ENCODE results near the gene SNX22.

The SNX22 gene

GRCh38 chr15:64121614-64122013 lies 29.9 kb upstream of the SNX22 start:
- ATAC-seq, result no peak

GRCh38 chr15:64122444-64122843 lies 29.1 kb upstream of the SNX22 start:
- ATAC-seq, result no peak
- no peak for TF ChIP-seq ZFP30 (CRISPR knock-in tag; IDR thresholded peaks at IDR 0.05)
- no peak for TF ChIP-seq CSRNP3 (CRISPR knock-in tag; IDR thresholded peaks at IDR 0.05)
- no peak for TF ChIP-seq PPARA (CRISPR knock-in tag; IDR thresholded peaks at IDR 0.05; ENCODE audit: borderline replicate concordance)
- TF ChIP-seq CREB5 (CRISPR knock-in tag; IDR thresholded peaks at IDR 0.05; ENCODE audit: low read depth), result no peak
- TF ChIP-seq PATZ1 (CRISPR knock-in tag; IDR thresholded peaks at IDR 0.05; ENCODE audit: borderline replicate concordance), result no peak

More at GRCh38 chr15:64121614-64122013, 29.9 kb upstream of the SNX22 start:
- TF ChIP-seq ZNF565 (CRISPR knock-in tag; conservative IDR thresholded peaks at IDR 0.05; ENCODE audit: low read depth) (no peak), ZC3H10 (CRISPR knock-in tag; IDR thresholded peaks at IDR 0.05) (no peak), ZNF70 (CRISPR knock-in tag; IDR thresholded peaks at IDR 0.05) (no peak), SNAI2 (CRISPR knock-in tag; IDR thresholded peaks at IDR 0.05) (no peak), POU6F1 (CRISPR knock-in tag; IDR thresholded peaks at IDR 0.05; ENCODE audit: borderline replicate concordance, low read depth) (no peak), TCF4 (CRISPR knock-in tag; IDR thresholded peaks at IDR 0.05; ENCODE audit: borderline replicate concordance) (no peak), TOX (CRISPR knock-in tag; IDR thresholded peaks at IDR 0.05; ENCODE audit: borderline replicate concordance) (no peak), TSHZ2 (CRISPR knock-in tag; IDR thresholded peaks at IDR 0.05) (no peak), ZFP3 (CRISPR knock-in tag; IDR thresholded peaks at IDR 0.05) (no peak), RARB (CRISPR knock-in tag; IDR thresholded peaks at IDR 0.05) (no peak), CREB5 (CRISPR knock-in tag; IDR thresholded peaks at IDR 0.05; ENCODE audit: low read depth) (no peak), ZNF8 (CRISPR knock-in tag; IDR thresholded peaks at IDR 0.05) (no peak), OSR1 (CRISPR knock-in tag; IDR thresholded peaks at IDR 0.05) (no peak), BACH2 (CRISPR knock-in tag; IDR thresholded peaks at IDR 0.05; ENCODE audit: borderline replicate concordance) (no peak), GLIS3 (CRISPR knock-in tag; IDR thresholded peaks at IDR 0.05) (no peak), ARNTL (CRISPR knock-in tag; IDR thresholded peaks at IDR 0.05; ENCODE audit: borderline replicate concordance, low read depth) (no peak), CSRNP3 (CRISPR knock-in tag; IDR thresholded peaks at IDR 0.05) (no peak), CSDC2 (CRISPR knock-in tag; IDR thresholded peaks at IDR 0.05) (no peak), PATZ1 (CRISPR knock-in tag; IDR thresholded peaks at IDR 0.05; ENCODE audit: borderline replicate concordance) (no peak)
